GM13976 (cell line): ENCODE measurements around the gene CASKIN1.

Experiments
- DNase-seq: peaks from one replicate; pipeline ENCODE4 v3.0.0; 2012; ENCODE audit warnings: low spot score
- CTCF ChIP-seq: IDR thresholded peaks from 2 replicates; pipeline ENCODE4 v1.5.1; 2012; ENCODE audit warnings: borderline replicate concordance, mild to moderate bottlenecking; ENCODE audit not compliant: insufficient read depth; ENCODE audit errors: extremely low read depth, missing control alignments, control extremely low read depth
- in situ Hi-C: fragments of 300-500 bp; cut with MboI; formaldehyde crosslinking; loops from one replicate; pipeline ENCODE4 v1.12.0; 2022; ENCODE audit warnings: low sequenced_read_pairs, mixed read lengths, inconsistent platforms; ENCODE audit not compliant: unreplicated experiment

The CASKIN1 gene

GRCh38 chr16:2236337-2237101 is 40.1 kb upstream of the CASKIN1 start, which contains the start of gene DNASE1L2:
DNASE1L2 (plus strand) TSS chr16:2236444; CDS start chr16:2236817, 373 bp downstream.
- no peak for DNase-seq
- no peak for TF ChIP-seq CTCF
- in situ Hi-C loops = no loop called here

DNA sequence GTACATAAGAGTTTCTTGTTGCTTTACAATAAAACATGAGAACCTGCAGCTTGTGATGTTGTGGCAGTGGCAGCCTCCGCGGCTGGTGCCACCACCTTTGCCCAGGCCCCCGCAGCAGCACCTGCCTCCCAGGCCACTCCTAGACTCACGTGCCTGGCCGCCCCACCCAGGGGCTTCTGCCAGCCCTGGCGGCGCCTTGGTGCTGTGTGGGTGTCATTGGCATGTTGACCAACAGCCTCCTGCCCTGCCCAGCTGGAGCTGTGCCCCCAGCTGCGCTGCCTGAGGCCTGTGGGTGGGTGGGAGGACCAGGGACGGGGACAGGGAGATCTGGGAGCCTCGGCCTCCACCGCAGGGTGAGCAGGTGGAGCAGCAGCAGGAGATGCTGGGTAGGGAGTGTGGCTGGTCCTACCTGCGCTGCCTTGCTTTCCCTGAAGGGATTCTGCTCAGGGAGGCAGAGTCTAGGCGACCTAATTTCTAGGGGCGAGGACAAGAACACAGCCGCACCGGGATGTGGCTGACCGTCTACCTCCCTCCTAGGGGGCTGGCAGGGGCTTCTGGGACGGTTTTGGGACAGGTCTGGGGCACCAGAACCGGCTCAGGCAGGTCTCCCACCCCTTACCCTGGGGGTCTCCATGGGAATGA is 39.4 kb upstream of the CASKIN1 start:
- DNase-seq = no peak
- TF ChIP-seq CTCF = no peak
- in situ Hi-C loops = no loop called here

DNA sequence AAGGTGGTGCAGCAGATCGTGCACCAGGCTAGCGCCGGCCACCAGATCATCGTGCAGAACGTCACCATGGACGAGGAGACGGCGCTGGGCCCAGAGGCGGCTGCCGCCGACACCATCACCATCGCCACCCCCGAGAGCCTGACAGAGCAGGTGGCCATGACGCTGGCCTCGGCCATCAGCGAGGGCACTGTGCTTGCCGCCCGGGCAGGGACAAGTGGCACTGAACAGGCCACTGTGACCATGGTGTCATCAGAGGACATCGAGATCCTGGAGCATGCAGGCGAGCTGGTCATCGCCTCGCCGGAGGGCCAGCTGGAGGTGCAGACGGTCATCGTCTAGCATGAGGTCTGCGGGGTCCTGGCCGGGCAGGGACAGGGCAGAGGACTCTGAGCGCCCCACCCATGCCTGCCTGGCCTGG is 38.8 kb upstream of the CASKIN1 start:
- no peak for DNase-seq
- TF ChIP-seq CTCF = no peak
- in situ Hi-C loops = no loop called here

DNA sequence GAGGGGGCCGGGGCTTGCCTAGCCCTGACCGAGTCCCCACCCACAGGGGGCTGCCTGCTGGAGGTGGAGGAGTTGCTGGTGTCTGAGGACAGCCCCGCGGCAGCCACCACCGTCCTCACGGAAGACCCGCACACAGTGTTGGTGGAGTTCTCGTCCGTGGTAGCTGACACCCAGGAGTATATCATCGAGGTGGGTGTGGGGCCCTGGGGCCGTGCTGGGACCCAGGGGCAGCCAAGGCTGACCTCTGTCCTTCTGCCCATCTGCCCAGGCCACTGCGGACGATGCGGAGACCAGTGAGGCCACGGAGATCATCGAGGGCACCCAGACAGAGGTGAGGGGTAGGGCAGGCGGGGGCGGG is 38.4 kb upstream of the CASKIN1 start:
- TF ChIP-seq CTCF = no peak
- in situ Hi-C loops = no loop called here
- no peak for DNase-seq

- no peak for DNase-seq
- in situ Hi-C loops = no loop called here
- no peak for TF ChIP-seq CTCF
Observed at GRCh38 chr16:2233872-2234812, 37.7 kb upstream of the CASKIN1 start.

- no peak for TF ChIP-seq CTCF
- in situ Hi-C loops = no loop called here
- no peak for DNase-seq
Observed at GRCh38 chr16:2233046-2233775, 36.8 kb upstream of the CASKIN1 start.
